ENCODE data around the gene DKK3.

The DKK3 gene

DNA sequence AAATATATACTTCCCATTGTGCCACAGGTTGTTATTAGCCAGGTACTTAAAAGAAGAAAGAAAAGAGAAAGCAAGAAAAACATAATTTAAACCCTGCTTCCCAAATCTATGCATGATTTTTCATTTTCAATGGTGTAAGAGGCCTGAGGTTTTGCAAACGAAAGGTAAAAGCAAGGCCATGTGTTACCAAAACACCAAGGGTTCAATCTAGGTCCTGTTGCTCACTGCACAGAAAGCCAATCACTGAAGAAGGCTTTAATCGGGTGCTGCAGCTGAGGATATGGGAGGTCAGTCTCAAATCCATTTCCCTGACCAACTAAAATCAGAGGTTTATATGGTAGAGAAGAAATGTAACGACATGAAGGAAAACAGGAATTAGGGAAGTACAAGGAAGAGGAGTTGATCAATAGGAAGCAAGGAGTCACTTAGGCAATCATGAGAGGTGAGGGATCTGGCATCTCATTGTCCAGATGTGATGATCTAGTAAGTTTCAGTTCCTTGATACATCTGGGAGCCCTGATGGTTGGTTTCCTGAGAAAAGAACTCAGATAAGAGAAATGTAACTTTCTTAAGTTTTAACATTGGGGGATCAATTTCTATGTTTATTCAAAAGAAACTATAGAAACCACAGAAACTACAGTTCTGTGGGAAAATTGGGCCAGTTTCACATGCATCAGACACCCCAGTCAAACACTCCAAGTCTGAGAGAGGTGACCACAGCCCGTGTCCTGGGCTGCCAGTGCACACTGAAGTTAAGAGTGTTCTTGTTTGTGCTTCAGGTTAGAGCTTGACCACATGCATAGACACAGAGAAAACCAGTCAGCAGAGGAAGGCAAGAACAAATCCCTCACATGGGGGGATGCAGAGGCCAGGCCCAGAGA lies 18.1 kb upstream of the DKK3 start:
- TF ChIP-seq, protein P1, sequence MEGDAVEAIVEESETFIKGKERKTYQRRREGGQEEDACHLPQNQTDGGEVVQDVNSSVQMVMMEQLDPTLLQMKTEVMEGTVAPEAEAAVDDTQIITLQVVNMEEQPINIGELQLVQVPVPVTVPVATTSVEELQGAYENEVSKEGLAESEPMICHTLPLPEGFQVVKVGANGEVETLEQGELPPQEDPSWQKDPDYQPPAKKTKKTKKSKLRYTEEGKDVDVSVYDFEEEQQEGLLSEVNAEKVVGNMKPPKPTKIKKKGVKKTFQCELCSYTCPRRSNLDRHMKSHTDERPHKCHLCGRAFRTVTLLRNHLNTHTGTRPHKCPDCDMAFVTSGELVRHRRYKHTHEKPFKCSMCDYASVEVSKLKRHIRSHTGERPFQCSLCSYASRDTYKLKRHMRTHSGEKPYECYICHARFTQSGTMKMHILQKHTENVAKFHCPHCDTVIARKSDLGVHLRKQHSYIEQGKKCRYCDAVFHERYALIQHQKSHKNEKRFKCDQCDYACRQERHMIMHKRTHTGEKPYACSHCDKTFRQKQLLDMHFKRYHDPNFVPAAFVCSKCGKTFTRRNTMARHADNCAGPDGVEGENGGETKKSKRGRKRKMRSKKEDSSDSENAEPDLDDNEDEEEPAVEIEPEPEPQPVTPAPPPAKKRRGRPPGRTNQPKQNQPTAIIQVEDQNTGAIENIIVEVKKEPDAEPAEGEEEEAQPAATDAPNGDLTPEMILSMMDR (IDR thresholded peaks at IDR 0.05): no peak

DNA sequence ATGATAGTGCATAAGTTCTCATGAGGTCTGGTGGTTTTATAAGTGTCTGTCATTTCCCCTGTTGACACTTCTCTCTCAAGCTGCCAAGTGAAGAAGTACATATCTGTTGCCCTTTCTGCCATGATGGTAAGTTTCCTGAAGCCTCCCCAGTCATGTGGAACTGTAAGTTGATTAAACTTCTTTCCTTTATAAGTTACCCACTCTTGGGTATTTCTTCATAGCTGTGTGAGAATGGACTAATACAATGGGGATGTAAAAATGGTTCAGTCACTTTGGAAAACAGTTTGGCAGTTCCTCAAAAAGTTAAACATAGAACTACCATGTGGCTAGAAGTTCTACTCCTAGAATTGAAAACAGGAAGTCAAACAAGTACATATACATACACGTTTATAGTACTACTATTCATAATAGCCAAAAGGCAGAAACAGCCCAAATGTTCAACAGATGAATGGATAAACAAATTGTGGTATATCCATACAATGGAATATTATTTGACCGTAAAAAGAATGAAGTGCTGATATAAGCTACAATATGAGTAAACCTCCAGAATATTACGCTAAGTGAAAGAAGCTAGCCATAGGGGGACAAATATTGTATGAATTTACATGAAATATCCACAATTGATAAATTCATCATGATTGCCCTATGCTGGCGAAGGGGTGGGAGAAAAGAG lies 16.0 kb upstream of the DKK3 start:
- TF ChIP-seq, protein P1 (IDR thresholded peaks at IDR 0.05): no peak

DNA sequence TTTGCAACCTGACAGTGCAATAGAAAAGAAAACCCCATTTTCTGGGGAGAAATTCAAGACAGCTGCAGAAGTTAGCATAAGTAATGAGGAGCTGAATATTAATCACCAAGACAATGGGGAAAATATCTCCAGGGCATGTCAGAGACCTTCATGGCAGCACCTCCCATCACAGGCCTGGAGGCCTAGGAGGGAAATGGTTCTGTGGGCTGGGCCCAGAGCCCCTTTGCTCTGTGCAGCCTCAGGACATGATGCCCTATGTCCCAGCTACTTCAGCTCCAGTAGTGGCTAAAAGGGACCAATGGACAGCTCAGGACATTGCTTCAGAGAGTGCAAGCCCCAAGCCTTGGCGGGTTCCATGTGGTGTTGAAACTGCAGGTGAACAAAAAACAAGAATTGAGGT lies 14.6 kb upstream of the DKK3 start:
- TF ChIP-seq, protein P1 (IDR thresholded peaks at IDR 0.05): no peak

DNA sequence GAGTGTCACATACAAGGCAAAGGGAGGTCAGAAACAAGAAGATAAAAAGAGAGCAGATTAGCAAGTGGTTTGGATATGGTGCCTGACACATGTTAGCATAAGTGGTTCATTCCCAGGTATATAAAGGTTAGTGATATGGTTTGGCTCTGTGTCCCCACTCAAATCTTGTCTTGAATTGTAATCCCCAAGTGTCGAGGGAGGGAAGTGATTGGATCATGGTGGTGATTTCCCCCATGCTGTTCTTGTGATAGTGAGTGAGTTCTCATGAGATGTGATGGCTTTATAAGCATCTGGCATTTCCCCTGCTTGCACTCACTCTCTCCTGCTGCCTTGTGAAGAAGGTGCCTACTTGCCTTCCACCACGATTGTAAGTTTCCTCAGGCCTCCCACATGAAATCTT lies 12.1 kb upstream of the DKK3 start:
- TF ChIP-seq, protein P1 (IDR thresholded peaks at IDR 0.05): no peak

DNA sequence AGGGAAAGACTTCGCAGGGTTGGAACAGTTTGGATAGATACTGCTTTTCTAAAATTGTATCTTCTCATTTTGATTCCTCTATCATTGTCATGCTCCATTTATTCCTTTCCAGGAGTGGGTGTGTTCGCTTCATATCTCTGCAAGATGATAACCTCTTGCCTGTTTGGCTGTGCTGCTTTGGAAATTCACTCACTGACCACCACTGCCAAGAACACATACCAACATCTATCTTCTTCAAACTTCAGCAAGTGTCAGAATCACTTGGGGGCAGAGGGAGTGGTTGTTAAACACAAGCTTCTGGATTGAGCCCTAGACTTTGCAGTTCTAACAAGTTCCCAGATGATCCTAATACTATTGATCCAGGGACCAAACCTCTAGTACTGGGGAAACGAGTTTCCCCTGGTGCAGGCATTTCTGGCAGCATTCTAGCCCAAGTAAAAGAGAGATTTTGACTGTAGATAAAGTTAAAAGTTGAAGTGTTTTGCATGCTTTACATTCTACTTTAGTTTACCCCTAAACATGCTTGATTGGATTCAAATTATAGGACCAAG lies 11.5 kb upstream of the DKK3 start:
- TF ChIP-seq, protein P1 (IDR thresholded peaks at IDR 0.05): no peak

DNA sequence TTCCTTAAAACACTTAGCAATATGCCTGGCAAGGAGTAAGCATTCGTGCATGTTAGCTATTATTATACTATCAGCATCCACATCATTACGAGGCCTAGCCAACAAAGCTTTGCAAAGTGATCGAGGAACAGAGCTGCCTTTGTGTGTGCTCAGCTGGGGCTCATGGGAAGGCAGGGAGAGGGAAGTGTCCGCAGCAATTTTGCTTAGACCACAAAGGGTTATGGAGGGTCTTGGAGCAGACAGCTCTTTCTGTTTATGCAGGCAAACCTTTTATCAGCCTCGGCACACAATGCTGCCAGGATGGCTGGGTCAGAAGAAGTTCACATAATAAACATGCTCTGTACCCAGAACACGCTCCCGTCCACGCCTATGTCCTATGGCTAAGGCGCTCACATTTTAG lies 10.9 kb upstream of the DKK3 start:
- TF ChIP-seq, protein P1 (IDR thresholded peaks at IDR 0.05): no peak

DNA sequence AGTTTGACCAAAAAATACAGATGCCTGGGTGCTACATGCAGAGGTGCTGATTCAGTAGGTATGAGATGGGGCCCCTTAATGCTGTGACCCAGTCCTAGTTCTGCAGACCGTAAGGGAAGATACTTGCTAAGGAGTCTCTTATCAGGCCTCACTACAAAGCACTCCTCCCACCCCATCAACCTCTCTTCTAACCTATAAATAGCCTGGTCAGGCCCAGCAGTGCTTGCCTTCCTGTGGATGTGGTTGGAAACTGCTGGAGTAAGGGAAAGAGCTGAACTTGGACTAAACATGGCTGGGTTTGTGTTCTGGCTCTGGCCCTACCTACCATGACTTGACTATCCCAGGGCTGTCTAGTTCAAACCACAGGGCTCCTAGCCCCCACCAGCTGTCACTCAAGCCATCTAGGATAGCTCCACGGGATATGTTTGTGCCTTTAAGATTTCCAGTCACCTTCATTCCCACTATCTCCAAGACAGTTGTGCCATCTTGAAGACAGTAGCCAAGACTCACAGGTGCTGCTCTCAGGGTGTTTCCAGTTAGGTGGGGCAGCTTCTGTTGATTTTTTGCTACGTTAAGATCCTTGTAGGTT lies 9.5 kb upstream of the DKK3 start:
- TF ChIP-seq, protein P1 (IDR thresholded peaks at IDR 0.05): no peak
